TTC549 (cell line): ENCODE results near the gene DIO2.

ENCODE experiments used
- FAIRE-seq: peaks from 2 replicates; lab custom pipeline; 2012; peaks lifted over from hg19 to GRCh38; lab: Jason Lieb, UNC

DIO2 gene

GRCh38 chr14:80211153-80212022, at the start of gene DIO2:
TSS of gene DIO2 (minus strand) at chr14:80211504. CDS start at chr14:80211472, 32 bp downstream.
- FAIRE-seq = no peak

- no peak for FAIRE-seq
Observed at GRCh38 chr14:80260645-80261044, 49.3 kb upstream of the DIO2 start.

- no peak for FAIRE-seq
Observed at GRCh38 chr14:80239631-80240030, 28.3 kb upstream of the DIO2 start.

GRCh38 chr14:80237143-80237542, 25.8 kb upstream of the DIO2 start:
- FAIRE-seq = no peak

- no peak for FAIRE-seq
Observed at GRCh38 chr14:80233470-80234089, 22.3 kb upstream of the DIO2 start.

- no peak for FAIRE-seq
Observed at GRCh38 chr14:80231702-80232101, 20.4 kb upstream of the DIO2 start.

GRCh38 chr14:80223696-80224465, 12.6 kb upstream of the DIO2 start:
- FAIRE-seq = no peak

GRCh38 chr14:80216818-80217217, 5.5 kb upstream of the DIO2 start:
- FAIRE-seq = no peak

GRCh38 chr14:80215756-80216581, 4.7 kb upstream of the DIO2 start:
- no peak for FAIRE-seq

GRCh38 chr14:80215081-80215480, 3.8 kb upstream of the DIO2 start:
- FAIRE-seq = no peak

GRCh38 chr14:80213602-80214001, 2.3 kb upstream of the DIO2 start:
- no peak for FAIRE-seq

- no peak for FAIRE-seq
Observed at GRCh38 chr14:80212023-80212397, 706 bp upstream of the DIO2 start.

- no peak for FAIRE-seq
Observed at GRCh38 chr14:80208461-80208860, 2.8 kb downstream of the DIO2 start.

- no peak for FAIRE-seq
Observed at GRCh38 chr14:80206351-80207080, 4.8 kb downstream of the DIO2 start.

- no peak for FAIRE-seq
Observed at GRCh38 chr14:80202888-80203562, 8.3 kb downstream of the DIO2 start.

- FAIRE-seq = no peak
Observed at GRCh38 chr14:80200093-80200492, 11.2 kb downstream of the DIO2 start.

- FAIRE-seq = no peak
Observed at GRCh38 chr14:80188571-80188970, 22.7 kb downstream of the DIO2 start.

GRCh38 chr14:80186301-80186800, 25.0 kb downstream of the DIO2 start:
- no peak for FAIRE-seq

- no peak for FAIRE-seq
Observed at GRCh38 chr14:80176893-80177292, 34.4 kb downstream of the DIO2 start.

- no peak for FAIRE-seq
Observed at GRCh38 chr14:80172375-80173051, 38.8 kb downstream of the DIO2 start.
